GM10266 (cell line): Measurements from ENCODE around the gene RMC1.

Experiments
- DNase-seq: peaks from one replicate; pipeline ENCODE4 v3.0.0; 2012; ENCODE audit errors: extremely low spot score
- TF ChIP-seq, protein P1 (sequence below): IDR thresholded peaks from 2 replicates; pipeline ENCODE4 v1.5.1; 2012; ENCODE audit warnings: mild to moderate bottlenecking, low read depth; ENCODE audit not compliant: control insufficient read depth, insufficient read depth; ENCODE audit errors: missing control alignments

Gene RMC1

DNA sequence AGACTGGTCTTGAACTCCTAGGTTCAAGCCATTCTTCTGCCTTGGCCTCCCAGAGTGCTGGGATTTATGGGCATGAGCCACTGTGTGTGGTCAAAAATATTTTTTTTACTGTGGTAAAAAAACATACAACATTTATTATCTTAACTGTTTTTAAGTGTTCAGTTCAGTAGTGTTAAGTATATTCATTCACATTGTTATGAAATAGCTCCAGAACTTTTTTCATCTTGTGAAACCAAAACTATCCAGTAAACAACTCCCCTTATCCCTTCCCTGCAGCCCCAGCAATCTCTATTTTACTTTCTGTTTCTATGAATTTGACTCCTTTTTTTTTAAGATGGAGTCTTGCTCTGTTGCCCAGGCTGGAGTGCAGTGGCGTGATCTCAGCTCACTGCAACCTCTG is 9.3 kb downstream of the RMC1 start:
- TF ChIP-seq, protein P1, sequence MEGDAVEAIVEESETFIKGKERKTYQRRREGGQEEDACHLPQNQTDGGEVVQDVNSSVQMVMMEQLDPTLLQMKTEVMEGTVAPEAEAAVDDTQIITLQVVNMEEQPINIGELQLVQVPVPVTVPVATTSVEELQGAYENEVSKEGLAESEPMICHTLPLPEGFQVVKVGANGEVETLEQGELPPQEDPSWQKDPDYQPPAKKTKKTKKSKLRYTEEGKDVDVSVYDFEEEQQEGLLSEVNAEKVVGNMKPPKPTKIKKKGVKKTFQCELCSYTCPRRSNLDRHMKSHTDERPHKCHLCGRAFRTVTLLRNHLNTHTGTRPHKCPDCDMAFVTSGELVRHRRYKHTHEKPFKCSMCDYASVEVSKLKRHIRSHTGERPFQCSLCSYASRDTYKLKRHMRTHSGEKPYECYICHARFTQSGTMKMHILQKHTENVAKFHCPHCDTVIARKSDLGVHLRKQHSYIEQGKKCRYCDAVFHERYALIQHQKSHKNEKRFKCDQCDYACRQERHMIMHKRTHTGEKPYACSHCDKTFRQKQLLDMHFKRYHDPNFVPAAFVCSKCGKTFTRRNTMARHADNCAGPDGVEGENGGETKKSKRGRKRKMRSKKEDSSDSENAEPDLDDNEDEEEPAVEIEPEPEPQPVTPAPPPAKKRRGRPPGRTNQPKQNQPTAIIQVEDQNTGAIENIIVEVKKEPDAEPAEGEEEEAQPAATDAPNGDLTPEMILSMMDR, result no peak
- no peak for DNase-seq

DNA sequence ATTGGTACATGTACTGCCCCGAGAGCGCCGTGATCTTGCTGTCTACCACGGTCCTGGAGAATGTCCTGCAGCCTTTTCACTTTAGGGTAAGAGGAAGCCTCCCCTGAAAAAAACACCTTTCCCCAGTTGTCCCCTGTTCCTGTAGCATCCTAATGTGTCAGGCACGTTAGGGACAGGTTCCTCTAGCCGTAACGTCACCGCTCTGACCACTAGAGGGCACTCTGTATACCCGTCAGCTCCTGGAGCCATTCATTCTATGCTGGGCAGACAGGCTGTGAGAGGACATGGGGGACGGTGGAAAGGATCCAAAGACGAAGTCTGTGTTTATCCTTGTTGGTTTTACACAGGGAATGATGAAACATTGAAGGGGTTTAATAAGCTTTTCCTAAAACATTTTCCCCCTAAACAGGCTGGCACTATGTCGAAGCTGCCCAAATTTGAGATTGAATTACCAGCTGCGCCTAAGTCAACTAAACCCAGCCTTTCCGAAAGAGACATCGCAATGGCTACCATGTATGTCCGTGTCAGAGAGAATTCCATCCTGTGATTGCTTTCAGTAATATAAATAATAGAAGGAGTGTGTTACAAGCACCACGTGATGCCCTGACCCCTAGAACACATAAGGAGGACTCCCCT is 12.7 kb downstream of the RMC1 start:
- peak; percentile 75 for DNase-seq
- TF ChIP-seq, protein P1, result peak; percentile 95

DNA sequence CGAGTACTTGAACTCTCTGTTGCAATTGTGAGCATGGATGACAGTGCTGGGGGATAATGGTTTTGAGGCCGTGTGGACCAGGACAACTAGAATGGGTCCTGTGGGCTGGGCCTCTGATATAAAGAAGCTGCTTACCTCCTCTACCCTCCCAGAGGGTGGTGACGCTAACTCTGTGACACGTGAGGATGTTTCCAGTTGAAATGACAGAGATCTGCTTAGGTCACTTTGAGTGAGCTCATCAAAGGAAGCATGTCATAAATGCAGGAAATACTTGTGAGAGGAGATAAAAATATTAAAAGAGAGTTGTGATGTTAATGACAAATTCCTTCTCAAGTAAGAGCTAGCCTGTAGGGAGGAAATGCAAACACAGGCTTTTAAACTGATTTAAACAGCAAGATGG is 16.4 kb downstream of the RMC1 start:
- TF ChIP-seq, protein P1, result no peak
- no peak for DNase-seq

DNA sequence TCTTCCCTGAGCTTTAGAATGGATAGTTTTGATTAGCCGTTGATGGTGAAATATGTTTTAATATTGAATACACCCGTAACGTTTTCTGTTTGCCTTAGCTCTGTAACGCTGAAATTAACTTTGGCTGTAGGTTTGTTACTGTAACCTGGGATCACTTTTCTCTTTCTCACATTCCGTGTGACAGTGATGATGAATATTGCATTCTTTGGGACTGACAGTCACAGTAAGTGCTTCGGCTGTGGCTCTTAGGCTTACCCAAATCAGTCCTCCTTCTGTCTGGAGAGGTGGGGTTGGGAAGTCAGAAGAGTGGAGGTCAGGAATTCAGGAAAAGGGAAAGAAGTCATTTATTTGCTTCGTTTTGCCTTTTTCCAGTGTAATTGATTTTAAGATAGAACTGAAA is 18.0 kb downstream of the RMC1 start:
- DNase-seq, result no peak
- TF ChIP-seq, protein P1, result no peak

DNA sequence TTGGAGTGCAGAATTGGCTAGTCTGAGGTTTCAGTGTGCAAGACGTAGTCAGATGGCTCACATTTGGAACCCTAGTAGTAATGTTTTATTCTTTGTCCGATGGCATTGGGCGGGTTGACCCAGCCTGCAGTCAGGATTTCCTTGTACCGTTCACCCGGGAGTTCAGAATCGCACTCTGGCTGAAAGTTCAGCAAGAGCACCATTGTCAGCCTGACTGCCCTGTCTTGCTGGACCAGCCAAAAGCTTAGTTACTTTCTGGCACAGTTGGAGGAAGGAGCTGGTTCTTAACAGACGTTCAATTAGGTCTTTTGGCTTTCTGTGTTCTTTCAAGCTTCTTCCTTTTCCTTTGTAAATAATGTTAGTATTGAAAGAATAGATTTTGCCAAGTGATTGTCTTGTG is 18.6 kb downstream of the RMC1 start:
- no peak for DNase-seq
- TF ChIP-seq, protein P1, result no peak

DNA sequence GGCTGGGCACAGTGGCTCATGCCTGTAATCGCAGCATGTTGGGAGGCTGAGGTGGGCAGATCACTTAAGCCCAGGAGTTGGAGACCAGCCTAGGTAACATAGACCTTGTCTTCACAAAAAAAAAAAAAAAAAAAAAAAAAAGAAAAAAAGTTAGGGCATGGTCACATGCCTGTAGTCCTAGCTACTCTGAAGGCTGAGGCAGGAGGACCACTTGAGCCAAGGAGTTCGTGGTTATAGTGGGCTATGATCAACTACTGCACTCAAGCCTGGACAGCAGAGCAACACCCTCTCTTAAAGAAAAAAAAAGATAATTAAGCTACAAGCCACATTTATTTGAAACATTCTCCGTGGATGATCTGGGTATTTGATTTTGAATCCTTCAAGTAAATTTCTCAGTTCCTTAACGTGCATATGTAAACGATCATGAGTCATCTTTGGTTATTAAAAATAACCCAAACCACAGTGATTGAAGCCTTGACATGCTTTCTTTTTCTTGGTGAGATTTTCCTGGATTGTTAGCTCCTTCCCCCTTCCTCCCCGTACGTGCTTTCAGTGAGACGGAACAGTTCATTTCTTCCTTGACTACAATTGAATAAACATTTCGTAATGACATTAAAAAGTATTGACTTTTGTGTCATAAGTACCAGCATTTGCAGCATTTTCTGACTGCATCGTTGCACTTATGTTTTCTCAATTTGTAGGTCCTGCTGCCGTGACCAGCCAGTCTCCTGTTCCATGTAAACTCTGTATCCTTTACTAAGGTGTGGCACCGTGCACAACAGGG is 20.3 kb downstream of the RMC1 start:
- peak; percentile 32 for DNase-seq

More for the DNA sequence above, 20.3 kb downstream of the RMC1 start:
- TF ChIP-seq, protein P1, result no peak
